ENCODE results near the gene SNX10.

DNA sequence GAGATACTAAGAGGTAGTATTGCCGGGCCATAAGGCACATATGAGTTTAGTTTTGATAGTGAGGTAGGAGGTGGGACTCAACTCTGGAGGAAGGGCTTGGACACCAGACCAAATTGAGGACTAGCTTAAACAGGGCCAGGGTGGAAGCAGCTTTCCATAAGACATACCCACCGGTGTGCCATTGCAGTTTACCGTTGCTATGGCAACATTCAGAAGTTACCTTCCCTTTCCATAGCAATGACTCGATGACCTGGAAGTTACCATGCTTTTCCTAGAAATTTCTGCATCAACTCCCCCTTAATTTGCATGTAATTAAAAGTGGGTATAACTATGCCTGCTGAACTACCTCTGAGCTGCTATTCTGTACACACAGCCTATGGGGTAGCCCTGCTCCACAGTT lies 10.9 kb upstream of the SNX10 start:
- no peak for TF ChIP-seq CTCF (optimal IDR thresholded peaks at IDR 0.05 in 1 of 3, IDR thresholded peaks at IDR 0.05 in 1 of 3, conservative IDR thresholded peaks at IDR 0.05 in 1 of 3; ENCODE audit: extremely low read depth in 1 of 3, insufficient read depth in 2 of 3, low read length in 3 of 3)
- no peak for TF ChIP-seq EZH2 (IDR thresholded peaks at IDR 0.05; ENCODE audit: low read length)

All from keratinocyte (primary cell).